Spinal cord (tissue), 10 donors: Measurements from ENCODE around the gene INO80D. TPM values are rescaled to one million over a fixed set of nuclear protein-coding genes. Genes with fewer than 3 reads are reported as not detected.

ENCODE experiments used
- DNase-seq, 6 donors: peaks; one replicate each; pipeline versions ENCODE4 v3.0.0 to v3.0.0-alpha.2; 2013 to 2015; ENCODE audit warnings: low spot score in 6 of 6, low read depth in 4 of 6
- H3K27ac ChIP-seq: one replicate; pipeline ENCODE4 v1.5.1; 2013; ENCODE audit warnings: low read depth, low read length, control low read depth
- H3K27me3 ChIP-seq: one replicate; pipeline ENCODE4 v1.6.1; 2013; ENCODE audit warnings: low read length; ENCODE audit not compliant: control insufficient read depth, insufficient read depth
- H3K36me3 ChIP-seq: one replicate; pipeline ENCODE4 v1.6.1; 2013; ENCODE audit warnings: low read length; ENCODE audit not compliant: control insufficient read depth, insufficient read depth
- H3K4me1 ChIP-seq: one replicate; pipeline ENCODE4 v1.6.1; 2013; ENCODE audit warnings: low read length; ENCODE audit not compliant: control insufficient read depth, insufficient read depth
- H3K4me3 ChIP-seq: one replicate; pipeline ENCODE4 v1.5.1; 2013; ENCODE audit warnings: low read depth, low read length, control low read depth
- H3K9me3 ChIP-seq: one replicate; pipeline ENCODE4 v1.6.1; 2013; ENCODE audit warnings: low read length; ENCODE audit not compliant: control insufficient read depth, insufficient read depth
- WGBS: methylation state at CpG from one replicate; pipeline ENCODE4 v1.1.5; 2013; ENCODE audit warnings: missing lambda C conversion rate; ENCODE audit not compliant: insufficient coverage; 5-methylcytosine and 5-hydroxymethylcytosine counted together
- polyA plus RNA-seq, 2 donors: library from polyadenylated mRNA; unstranded; fragments of 120-200 nt; gene quantifications; one replicate each; pipeline ENCODE4 v1.2.1, GENCODE V29; 2013; ENCODE audit not compliant: insufficient read length in 2 of 2
- total RNA-seq, 2 donors: library from RNA; depleted of rRNA in 1 of 2; stranded (reverse); fragments of 120-200 nt in 1 of 2; fragments of >200 nt in 1 of 2; gene quantifications; one replicate each; pipeline versions ENCODE4 v1.2.3 to v1.2.4, GENCODE V29; 2013 to 2014
- donor health status: healthy.

INO80D gene
- total and polyA plus RNA-seq, 4 donors, result 6.6 to 24.3 (median 10.2) TPM

DNA sequence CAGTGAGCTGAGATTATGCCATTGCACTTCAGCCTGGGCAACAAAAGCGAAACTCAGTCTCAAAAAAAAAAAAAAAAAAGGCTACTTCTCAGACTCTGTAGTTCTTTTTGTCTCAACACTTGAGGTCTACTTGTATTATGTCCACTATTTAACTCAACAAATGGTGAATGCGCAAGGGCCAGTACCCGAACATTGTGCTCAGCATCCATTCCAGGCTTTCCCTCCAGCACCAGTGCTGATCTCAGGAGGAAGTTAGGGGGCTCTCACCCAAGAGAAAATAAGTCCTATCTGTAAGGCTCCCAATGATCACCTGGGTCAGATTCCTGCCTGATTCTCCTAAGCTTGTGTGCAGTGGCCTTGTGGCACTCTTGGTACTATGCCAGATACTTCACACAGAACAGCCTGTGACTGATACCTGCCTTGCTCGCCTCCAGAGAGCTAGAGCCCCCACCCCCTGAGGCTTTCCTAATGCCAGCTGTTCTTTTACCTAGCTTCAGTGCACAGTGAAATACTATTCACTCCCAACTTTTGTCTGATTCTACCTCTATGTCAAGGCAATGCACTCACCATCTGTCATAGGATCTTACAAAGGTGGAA, 74.9 kb downstream of the INO80D start:
- peaks cover 25% of the 10 kb centered on the region for H3K36me3 ChIP-seq
- WGBS, result 90% methylated on average over 3 of the region's 4 CpGs
- no peaks in the 10 kb centered on the region for H3K9me3 ChIP-seq

DNA sequence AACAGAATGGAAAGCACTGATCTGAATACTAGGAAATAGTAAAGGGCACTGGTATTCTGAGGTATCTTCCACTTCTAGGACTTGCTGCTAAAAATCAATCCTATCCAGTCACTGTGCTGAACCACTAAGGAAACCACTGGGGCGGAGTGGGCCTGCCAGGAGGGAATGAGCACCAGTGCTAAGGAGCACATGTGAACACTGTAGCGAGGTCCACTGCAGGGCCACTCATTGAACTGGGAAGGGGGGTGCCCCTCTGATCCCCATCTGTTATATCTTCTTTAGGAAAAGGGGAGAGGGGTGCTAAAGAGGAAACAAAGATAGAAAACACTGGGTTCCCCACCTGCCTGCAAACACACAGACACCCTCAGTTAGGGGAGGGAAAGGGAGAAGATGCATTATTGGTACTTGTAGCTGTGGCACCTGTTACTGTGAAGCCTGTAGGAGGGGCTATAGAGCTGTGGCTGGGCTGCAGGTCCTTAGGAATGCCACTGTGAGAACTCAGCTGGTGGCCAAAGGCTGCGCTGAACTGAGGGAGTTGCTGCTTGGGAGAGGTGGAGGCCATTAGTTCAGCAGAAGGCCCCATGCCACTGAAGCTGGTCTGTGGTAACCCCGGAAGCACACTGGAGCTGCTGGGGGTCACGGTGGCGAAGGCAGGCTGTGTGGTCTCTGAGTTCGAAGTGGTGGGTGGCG, 81.8 kb downstream of the INO80D start:
- no peaks in the 10 kb centered on the region for H3K4me1 ChIP-seq
- H3K9me3 ChIP-seq, result no peaks in the 10 kb centered on the region
- no peak overlapping the region for H3K4me3 ChIP-seq
- no peak overlapping the region for H3K27ac ChIP-seq
- H3K36me3 ChIP-seq, result peaks cover 37% of the 10 kb centered on the region
- no peak for DNase-seq
- 94% methylated on average over 7 of the region's 8 CpGs for WGBS
- no peaks in the 10 kb centered on the region for H3K27me3 ChIP-seq

More for the DNA sequence above, 74.9 kb downstream of the INO80D start:
- Histone ChIP-seq H3K27me3 (no peaks in the 10 kb centered on the region), H3K4me3 (no peak overlapping the region), H3K4me1 (no peaks in the 10 kb centered on the region), H3K27ac (no peak overlapping the region)
- DNase-seq, result no peak

DNA sequence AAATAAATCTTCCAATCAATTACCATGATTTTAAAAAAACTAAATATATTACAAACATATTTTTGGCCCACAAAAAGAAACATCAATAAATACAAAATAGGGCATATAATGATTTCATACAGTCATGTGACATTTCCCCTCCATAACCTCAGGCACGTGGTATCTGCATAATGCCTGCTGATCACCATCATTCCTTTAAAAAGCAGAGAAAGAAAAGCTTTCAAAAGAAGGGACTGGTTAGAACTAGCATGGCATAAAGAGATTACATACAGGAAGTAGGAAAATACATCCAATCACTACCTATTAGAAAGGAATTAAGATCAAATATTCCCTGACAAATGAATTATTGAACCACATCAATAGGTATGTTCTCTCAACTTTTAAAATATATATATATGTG, 83.5 kb downstream of the INO80D start:
- H3K27ac ChIP-seq, result no peak overlapping the region
- no peaks in the 10 kb centered on the region for H3K4me1 ChIP-seq
- no peak overlapping the region for H3K4me3 ChIP-seq
- H3K27me3 ChIP-seq, result no peaks in the 10 kb centered on the region
- no peaks in the 10 kb centered on the region for H3K9me3 ChIP-seq
- no CpG with 5 or more reads among the region's 1 CpG for WGBS
- H3K36me3 ChIP-seq, result peaks cover 29% of the 10 kb centered on the region
- no peak for DNase-seq

DNA sequence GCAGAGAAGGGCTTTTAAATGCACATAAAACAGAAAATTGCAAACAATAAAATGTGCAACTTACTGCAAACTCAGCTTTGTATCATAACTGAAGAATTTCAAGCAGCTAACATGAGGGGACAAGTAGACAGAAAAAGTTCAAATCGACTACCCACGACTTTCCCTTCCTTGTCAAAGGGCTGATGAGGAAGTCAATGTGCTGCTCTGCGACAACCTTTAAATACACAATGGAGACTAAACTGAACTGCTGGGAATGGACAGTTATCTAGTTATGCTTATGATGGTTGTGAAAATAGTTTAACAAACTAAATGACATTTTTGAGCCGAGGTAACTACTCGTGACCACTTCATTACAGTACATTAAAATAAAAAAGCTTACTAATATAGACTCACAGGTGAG, 84.1 kb downstream of the INO80D start:
- Histone ChIP-seq H3K4me3 (no peak overlapping the region), H3K4me1 (no peaks in the 10 kb centered on the region), H3K27me3 (no peaks in the 10 kb centered on the region), H3K9me3 (no peaks in the 10 kb centered on the region), H3K27ac (no peak overlapping the region), H3K36me3 (peaks cover 26% of the 10 kb centered on the region)
- WGBS, result no CpG with 5 or more reads among the region's 5 CpGs
- no peak for DNase-seq

DNA sequence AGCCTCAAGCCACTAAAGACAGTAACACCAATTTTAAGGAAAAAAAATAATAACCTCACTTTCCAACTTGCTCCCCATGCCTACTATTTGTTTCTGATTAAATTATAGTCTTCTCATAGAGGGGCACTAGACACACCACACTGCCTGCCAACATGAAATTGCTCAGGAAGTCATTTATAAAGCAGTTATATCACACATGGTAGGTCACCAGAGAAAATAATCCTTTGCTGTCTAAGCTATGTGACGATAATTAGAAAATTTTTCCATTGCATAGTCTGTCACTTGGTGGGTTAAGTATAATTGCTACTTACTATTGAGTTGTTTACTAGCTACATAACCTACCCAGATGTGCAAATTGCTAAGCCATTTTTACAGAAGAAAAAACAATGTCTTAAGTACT, 85.2 kb downstream of the INO80D start:
- H3K4me3 ChIP-seq, result no peak overlapping the region
- no peaks in the 10 kb centered on the region for H3K4me1 ChIP-seq
- H3K27me3 ChIP-seq, result no peaks in the 10 kb centered on the region
- H3K36me3 ChIP-seq, result peaks cover 18% of the 10 kb centered on the region
- H3K27ac ChIP-seq, result no peak overlapping the region
- no peaks in the 10 kb centered on the region for H3K9me3 ChIP-seq
- no CpG with 5 or more reads among the region's 1 CpG for WGBS
- DNase-seq, result peak in 1 of 6 donors; percentile 85

DNA sequence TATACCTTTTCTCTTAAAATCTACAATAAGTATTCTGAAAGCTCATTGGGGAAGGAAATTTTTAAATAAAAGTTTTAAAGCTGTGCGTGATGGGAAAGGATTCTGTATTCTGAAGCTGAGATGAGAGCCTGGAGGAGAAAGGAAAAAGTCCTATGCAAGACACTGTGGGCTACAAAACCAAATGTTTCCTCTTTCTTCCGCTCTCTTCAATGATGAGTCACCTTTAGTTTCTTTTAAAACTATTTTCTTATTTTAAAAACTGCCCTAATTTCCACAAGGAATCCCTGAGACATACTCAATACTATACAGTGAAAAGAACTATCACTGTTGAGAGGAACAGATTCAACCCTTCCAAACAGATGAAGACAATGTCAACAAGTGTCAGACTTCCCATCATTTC, 87.4 kb downstream of the INO80D start:
- H3K36me3 ChIP-seq, result peaks cover under 1% of the 10 kb centered on the region
- no peak for DNase-seq
- no peak overlapping the region for H3K27ac ChIP-seq
- H3K4me1 ChIP-seq, result no peaks in the 10 kb centered on the region
- no peak overlapping the region for H3K4me3 ChIP-seq
- no peaks in the 10 kb centered on the region for H3K27me3 ChIP-seq
- no peaks in the 10 kb centered on the region for H3K9me3 ChIP-seq
- 100% methylated on average over 1 of the region's 2 CpGs for WGBS

DNA sequence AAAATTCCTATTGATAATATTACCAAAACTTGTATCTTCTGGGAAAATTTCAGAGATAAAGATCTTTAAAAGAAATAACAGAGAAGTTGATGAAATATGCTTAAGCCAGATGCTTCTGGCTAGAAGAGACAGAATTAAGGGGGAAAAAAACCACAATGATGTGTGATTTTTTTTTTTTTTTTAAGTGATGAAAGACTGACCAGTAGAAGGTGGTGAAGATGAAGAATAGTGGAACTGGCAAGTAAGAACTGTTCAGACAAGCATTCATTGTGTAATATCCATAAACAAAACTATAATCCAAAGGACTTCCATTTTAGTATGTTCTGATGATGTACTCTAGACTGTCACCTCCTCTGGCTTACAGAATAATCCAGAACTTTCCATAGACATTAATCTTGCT, 89.8 kb downstream of the INO80D start:
- no peaks in the 10 kb centered on the region for H3K27me3 ChIP-seq
- no peak overlapping the region for H3K4me3 ChIP-seq
- peaks cover 9% of the 10 kb centered on the region for H3K36me3 ChIP-seq
- no peaks in the 10 kb centered on the region for H3K9me3 ChIP-seq
- H3K27ac ChIP-seq, result no peak overlapping the region
- no peak for DNase-seq
- H3K4me1 ChIP-seq, result no peaks in the 10 kb centered on the region

DNA sequence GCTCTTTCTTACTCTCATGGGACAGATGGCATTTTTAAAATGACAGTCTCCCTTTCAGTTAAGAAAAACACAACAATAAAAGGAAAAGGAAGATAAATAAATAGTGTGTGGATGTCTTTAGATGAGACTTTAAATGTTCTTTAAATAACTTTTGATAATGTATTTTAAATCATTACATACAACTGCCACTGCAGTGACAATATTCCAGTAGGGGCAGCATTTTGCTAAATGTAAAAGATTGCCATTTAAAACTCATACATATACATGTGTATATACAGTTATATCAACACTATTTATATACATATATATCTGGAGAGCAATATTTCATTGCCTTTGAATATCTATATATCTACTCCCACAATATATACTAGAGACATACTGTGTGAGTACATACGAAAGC, 90.7 kb downstream of the INO80D start:
- DNase-seq, result no peak
- no peak overlapping the region for H3K27ac ChIP-seq
- H3K4me3 ChIP-seq, result no peak overlapping the region
- no peaks in the 10 kb centered on the region for H3K4me1 ChIP-seq
- H3K27me3 ChIP-seq, result no peaks in the 10 kb centered on the region
- no peaks in the 10 kb centered on the region for H3K9me3 ChIP-seq
- peaks cover 9% of the 10 kb centered on the region for H3K36me3 ChIP-seq
- WGBS, result no CpG with 5 or more reads among the region's 1 CpG

DNA sequence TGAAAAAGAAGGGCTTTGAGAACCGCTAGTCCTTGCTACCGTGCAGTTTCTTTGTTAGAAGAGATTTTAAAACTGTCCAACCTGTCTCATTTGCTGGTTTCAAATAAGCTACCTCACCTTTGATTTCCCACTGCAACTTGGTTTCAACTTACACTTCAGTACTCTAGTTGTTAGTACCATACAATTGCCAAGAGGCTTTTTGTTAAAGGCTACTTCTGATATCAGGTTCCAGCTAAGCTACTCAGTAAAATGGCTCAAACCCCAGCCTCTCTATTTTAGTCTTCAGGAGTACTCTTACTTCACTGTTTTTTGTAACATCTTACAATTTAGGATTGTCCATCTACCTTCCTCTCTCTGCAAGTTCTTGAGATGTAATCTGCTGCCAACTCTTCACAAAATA, 91.6 kb downstream of the INO80D start:
- Histone ChIP-seq H3K27me3 (no peaks in the 10 kb centered on the region), H3K4me1 (no peaks in the 10 kb centered on the region), H3K27ac (no peak overlapping the region), H3K36me3 (peaks cover 9% of the 10 kb centered on the region), H3K4me3 (no peak overlapping the region), H3K9me3 (no peaks in the 10 kb centered on the region)
- DNase-seq, result no peak
- WGBS, result no CpG with 5 or more reads among the region's 2 CpGs

DNA sequence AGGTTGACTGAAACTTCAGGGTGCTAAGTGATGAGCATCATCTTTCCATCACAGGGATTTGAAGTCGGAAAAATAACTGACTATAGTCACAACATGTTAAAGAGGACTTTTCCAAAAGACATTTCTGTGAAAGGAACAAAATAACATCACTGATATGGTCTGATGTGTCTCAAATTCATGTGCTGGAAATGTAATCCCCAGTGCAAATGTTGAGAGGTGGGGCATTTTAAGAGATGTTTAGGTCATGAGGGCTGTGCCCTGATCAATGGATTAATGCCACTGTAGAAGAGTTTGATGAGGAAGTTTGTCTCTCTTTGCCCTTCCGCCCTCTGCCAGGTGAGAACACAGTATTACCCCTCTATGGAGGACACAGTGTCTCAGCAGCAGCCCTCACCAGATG, 95.9 kb downstream of the INO80D start:
- peaks cover 9% of the 10 kb centered on the region for H3K36me3 ChIP-seq
- H3K4me1 ChIP-seq, result no peaks in the 10 kb centered on the region
- no peaks in the 10 kb centered on the region for H3K9me3 ChIP-seq
- no peak for DNase-seq
- no peak overlapping the region for H3K27ac ChIP-seq
- WGBS, result no CpG with 5 or more reads among the region's 2 CpGs
- no peak overlapping the region for H3K4me3 ChIP-seq
- no peaks in the 10 kb centered on the region for H3K27me3 ChIP-seq
